DMS53 (cell line): ENCODE results near the gene TMIE.

ENCODE experiments used
- DNase-seq: peaks from one replicate; lab custom pipeline; 2025; lab: John Stamatoyannopoulos, UW

TMIE gene

GRCh38 chr3:46708401-46709156 is 7.4 kb downstream of the TMIE start:
- DNase-seq, result no peak

- no peak for DNase-seq
Measured at GRCh38 chr3:46709157-46709654, 8.0 kb downstream of the TMIE start.

GRCh38 chr3:46709721-46710120 is 8.5 kb downstream of the TMIE start:
- DNase-seq, result no peak

- DNase-seq, result no peak
Measured at GRCh38 chr3:46710229-46710628, 9.0 kb downstream of the TMIE start.

GRCh38 chr3:46710671-46711295 is 9.6 kb downstream of the TMIE start:
- DNase-seq, result no peak

GRCh38 chr3:46711305-46711704 is 10.1 kb downstream of the TMIE start:
- DNase-seq, result no peak

- DNase-seq, result no peak
Measured at GRCh38 chr3:46711760-46712159, 10.6 kb downstream of the TMIE start.

- no peak for DNase-seq
Measured at GRCh38 chr3:46712191-46713049, 11.2 kb downstream of the TMIE start.

GRCh38 chr3:46713050-46713897 is 12.1 kb downstream of the TMIE start:
- DNase-seq, result no peak

- DNase-seq, result peak; percentile 67
Measured at GRCh38 chr3:46713898-46714552, 12.8 kb downstream of the TMIE start.

- no peak for DNase-seq
Measured at GRCh38 chr3:46714728-46715506, 13.7 kb downstream of the TMIE start.

GRCh38 chr3:46715507-46716175 is 14.4 kb downstream of the TMIE start:
- DNase-seq, result no peak

GRCh38 chr3:46716461-46717441 is 15.6 kb downstream of the TMIE start:
- DNase-seq, result no peak

- DNase-seq, result no peak
Measured at GRCh38 chr3:46717447-46718231, 16.4 kb downstream of the TMIE start, which contains the start of gene PRSS50. Gene PRSS50 (minus strand): TSS chr3:46717869. CDS start chr3:46717824, 45 bp downstream.

GRCh38 chr3:46719044-46719565 is 17.9 kb downstream of the TMIE start:
- no peak for DNase-seq

GRCh38 chr3:46719735-46720271 is 18.6 kb downstream of the TMIE start:
- no peak for DNase-seq

GRCh38 chr3:46721009-46721408 is 19.8 kb downstream of the TMIE start:
- DNase-seq, result no peak
